Stimulated activated CD4-positive, alpha-beta T cell treated with anti-CD3 and anti-CD28 coated beads, Interleukin-12 subunit alpha, Interleukin-12 subunit beta, amount 100 ng/mL, for 48 hours (primary cell): ENCODE data around the gene LPAR3.

Source experiments
- DNase-seq, 3 donors: peaks; one replicate each; pipeline ENCODE4 v3.0.0-alpha.2; 2020; ENCODE audit warnings: low read depth in 2 of 3, low spot score in 1 of 3

LPAR3 gene

GRCh38 chr1:84833194-84833593 lies 59.8 kb downstream of the LPAR3 start:
- no peak for DNase-seq

GRCh38 chr1:84830136-84830535 lies 62.9 kb downstream of the LPAR3 start:
- no peak for DNase-seq

- DNase-seq: no peak
Observed at GRCh38 chr1:84827976-84828375, 65.0 kb downstream of the LPAR3 start.

- no peak for DNase-seq
Observed at GRCh38 chr1:84827555-84827954, 65.5 kb downstream of the LPAR3 start.

- DNase-seq: no peak
Observed at GRCh38 chr1:84825161-84825560, 67.8 kb downstream of the LPAR3 start.

GRCh38 chr1:84823991-84824390 lies 69.0 kb downstream of the LPAR3 start:
- no peak for DNase-seq

GRCh38 chr1:84823511-84823910 lies 69.5 kb downstream of the LPAR3 start:
- no peak for DNase-seq

- no peak for DNase-seq
Observed at GRCh38 chr1:84810343-84810742, 82.7 kb downstream of the LPAR3 start.

- no peak for DNase-seq
Observed at GRCh38 chr1:84809023-84809422, 84.0 kb downstream of the LPAR3 start.

- no peak for DNase-seq
Observed at GRCh38 chr1:84803604-84804003, 89.4 kb downstream of the LPAR3 start.

- DNase-seq: no peak
Observed at GRCh38 chr1:84802567-84803232, 90.3 kb downstream of the LPAR3 start.

- no peak for DNase-seq
Observed at GRCh38 chr1:84800090-84801073, 92.6 kb downstream of the LPAR3 start.

- no peak for DNase-seq
Observed at GRCh38 chr1:84797603-84798002, 95.4 kb downstream of the LPAR3 start.

- DNase-seq: no peak
Observed at GRCh38 chr1:84795966-84796600, 96.9 kb downstream of the LPAR3 start.

- no peak for DNase-seq
Observed at GRCh38 chr1:84795213-84795612, 97.8 kb downstream of the LPAR3 start.

GRCh38 chr1:84792421-84792820 lies 100.6 kb downstream of the LPAR3 start:
- no peak for DNase-seq

- DNase-seq: no peak
Observed at GRCh38 chr1:84789014-84789413, 104.0 kb downstream of the LPAR3 start.

GRCh38 chr1:84785271-84786036 lies 107.6 kb downstream of the LPAR3 start:
- no peak for DNase-seq

GRCh38 chr1:84782881-84783280 lies 110.1 kb downstream of the LPAR3 start:
- no peak for DNase-seq

- peak; percentile 62 to 88 (median 77) for DNase-seq
Observed at GRCh38 chr1:84781946-84782771, 110.8 kb downstream of the LPAR3 start.
